ENCODE measurements around the gene MESD. TPM values are rescaled to one million over a fixed set of nuclear protein-coding genes. Genes with fewer than 3 reads are reported as not detected.

The MESD gene
- total RNA-seq, 4 donors from 2014 or later, result 14.1 to 38.2 (median 24.7) TPM

GRCh38 chr15:80936288-80937078 lies 53.1 kb downstream of the MESD start:
- Histone ChIP-seq H3K27ac (no peak overlapping the region), H3K27me3 (no peaks in the 10 kb centered on the region), H3K36me3 (peaks cover 8% of the 10 kb centered on the region), H3K4me3 (no peak overlapping the region), H3K4me1 (peaks cover 11% of the 10 kb centered on the region), H3K9me3 (no peaks in the 10 kb centered on the region)
- TF ChIP-seq EP300 (IDR thresholded peaks at IDR 0.05), result no peak
- no peak for TF ChIP-seq POLR2A (IDR thresholded peaks at IDR 0.05)
- no peak for TF ChIP-seq CTCF (IDR thresholded peaks at IDR 0.05)
- no peak for TF ChIP-seq POLR2AphosphoS5 (IDR thresholded peaks at IDR 0.05)
- DNase-seq (ENCODE audit: low spot score in 2 of 2), result no peak
- WGBS, result 85% methylated on average over 16 of the region's 16 CpGs

- Histone ChIP-seq H3K9me3 (no peaks in the 10 kb centered on the region), H3K27me3 (no peaks in the 10 kb centered on the region), H3K36me3 (no peaks in the 10 kb centered on the region), H3K4me3 (no peak overlapping the region), H3K4me1 (peaks cover 7% of the 10 kb centered on the region), H3K27ac (no peak overlapping the region)
- TF ChIP-seq EP300 (IDR thresholded peaks at IDR 0.05), result no peak
- TF ChIP-seq POLR2AphosphoS5 (IDR thresholded peaks at IDR 0.05), result no peak
- no peak for TF ChIP-seq CTCF (IDR thresholded peaks at IDR 0.05)
- 74% methylated on average over 3 of the region's 3 CpGs for WGBS
- no peak for DNase-seq (ENCODE audit: low spot score in 2 of 2)
Measured at GRCh38 chr15:80934761-80935221, 54.8 kb downstream of the MESD start.

- Histone ChIP-seq H3K4me1 (peaks cover 4% of the 10 kb centered on the region), H3K36me3 (no peaks in the 10 kb centered on the region), H3K9me3 (no peaks in the 10 kb centered on the region), H3K4me3 (no peak overlapping the region), H3K27ac (no peak overlapping the region), H3K27me3 (no peaks in the 10 kb centered on the region)
- TF ChIP-seq EP300 (IDR thresholded peaks at IDR 0.05) (no peak), POLR2A (IDR thresholded peaks at IDR 0.05) (no peak), CTCF (IDR thresholded peaks at IDR 0.05) (no peak), POLR2AphosphoS5 (IDR thresholded peaks at IDR 0.05) (no peak)
- no peak for DNase-seq (ENCODE audit: low spot score in 2 of 2)
- WGBS, result 94% methylated on average over 7 of the region's 15 CpGs
Measured at GRCh38 chr15:80932989-80933388, 56.6 kb downstream of the MESD start.

DNA sequence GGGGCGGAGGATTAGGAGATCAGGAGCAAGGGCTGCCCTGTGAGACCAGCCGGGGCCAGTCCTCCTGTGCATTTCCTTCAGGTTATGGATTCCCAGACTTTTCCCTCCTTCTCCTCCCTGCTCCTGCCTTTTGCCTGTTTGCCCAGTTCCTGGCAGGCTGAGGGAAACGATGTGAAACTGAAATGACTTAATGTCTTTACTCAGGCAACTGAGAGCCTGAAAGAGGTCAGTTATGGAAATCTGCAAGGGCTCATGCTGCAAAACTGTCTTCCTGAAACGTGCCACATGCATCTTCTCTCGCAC lies 57.2 kb downstream of the MESD start:
- Histone ChIP-seq H3K4me1 (peaks cover 4% of the 10 kb centered on the region), H3K27ac (no peak overlapping the region), H3K36me3 (no peaks in the 10 kb centered on the region), H3K27me3 (no peaks in the 10 kb centered on the region), H3K4me3 (no peak overlapping the region), H3K9me3 (no peaks in the 10 kb centered on the region)
- no peak for DNase-seq (ENCODE audit: low spot score in 2 of 2)
- WGBS, result 85% methylated on average over 5 of the region's 5 CpGs
- TF ChIP-seq POLR2A (IDR thresholded peaks at IDR 0.05), result no peak
- TF ChIP-seq POLR2AphosphoS5 (IDR thresholded peaks at IDR 0.05), result no peak
- no peak for TF ChIP-seq EP300 (IDR thresholded peaks at IDR 0.05)
- no peak for TF ChIP-seq CTCF (IDR thresholded peaks at IDR 0.05)

DNA sequence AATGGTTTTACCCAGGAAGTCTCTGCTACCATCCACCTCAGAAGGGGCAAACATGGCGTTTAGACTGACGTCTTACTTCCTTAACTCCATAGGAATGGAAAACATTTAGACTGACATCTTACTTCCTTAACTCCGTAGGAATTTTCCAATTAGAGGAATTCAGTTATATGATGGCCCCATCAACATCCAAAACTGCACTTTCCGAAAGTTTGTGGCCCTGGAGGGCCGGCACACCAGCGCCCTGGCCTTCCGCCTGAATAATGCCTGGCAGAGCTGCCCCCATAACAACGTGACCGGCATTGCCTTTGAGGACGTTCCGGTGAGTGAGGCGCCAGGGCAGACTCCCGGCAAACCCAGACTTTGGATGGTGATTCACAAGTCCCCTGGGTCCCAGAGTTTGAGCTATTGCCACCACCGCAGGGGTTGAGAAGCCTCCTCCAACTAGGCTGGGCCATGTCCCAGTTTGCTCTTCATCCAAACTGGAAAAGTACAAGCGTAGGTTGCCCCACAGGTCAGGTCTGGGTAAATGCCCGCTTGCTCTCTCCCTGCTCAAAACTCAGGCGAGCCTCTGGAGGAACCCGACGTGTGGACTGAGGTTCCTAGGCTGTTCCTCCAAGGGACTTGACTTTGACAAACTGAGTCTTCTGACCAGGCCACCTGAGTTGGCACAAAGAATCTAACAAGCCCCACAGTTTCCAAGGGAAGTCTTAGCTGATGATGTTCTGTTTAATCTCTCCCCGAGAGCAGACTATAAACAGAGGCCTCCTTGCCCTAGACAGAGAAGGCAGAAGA lies 57.7 kb downstream of the MESD start:
- no peak for TF ChIP-seq CTCF (IDR thresholded peaks at IDR 0.05)
- TF ChIP-seq POLR2AphosphoS5 (IDR thresholded peaks at IDR 0.05), result no peak
- TF ChIP-seq POLR2A (IDR thresholded peaks at IDR 0.05), result no peak
- no peak for TF ChIP-seq EP300 (IDR thresholded peaks at IDR 0.05)
- Histone ChIP-seq H3K9me3 (no peaks in the 10 kb centered on the region), H3K36me3 (no peaks in the 10 kb centered on the region), H3K27ac (no peak overlapping the region), H3K4me1 (peaks cover 4% of the 10 kb centered on the region), H3K27me3 (no peaks in the 10 kb centered on the region), H3K4me3 (no peak overlapping the region)
- no peak for DNase-seq (ENCODE audit: low spot score in 2 of 2)
- WGBS, result 89% methylated on average over 19 of the region's 20 CpGs
